ENCODE data around the gene PDF.
"Not testable (repeated sequence)": the region's sequence is repeated elsewhere in the genome, so short reads cannot be mapped to it uniquely, and the experiment has no call there.

The PDF gene, protein sequence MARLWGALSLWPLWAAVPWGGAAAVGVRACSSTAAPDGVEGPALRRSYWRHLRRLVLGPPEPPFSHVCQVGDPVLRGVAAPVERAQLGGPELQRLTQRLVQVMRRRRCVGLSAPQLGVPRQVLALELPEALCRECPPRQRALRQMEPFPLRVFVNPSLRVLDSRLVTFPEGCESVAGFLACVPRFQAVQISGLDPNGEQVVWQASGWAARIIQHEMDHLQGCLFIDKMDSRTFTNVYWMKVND

DNA sequence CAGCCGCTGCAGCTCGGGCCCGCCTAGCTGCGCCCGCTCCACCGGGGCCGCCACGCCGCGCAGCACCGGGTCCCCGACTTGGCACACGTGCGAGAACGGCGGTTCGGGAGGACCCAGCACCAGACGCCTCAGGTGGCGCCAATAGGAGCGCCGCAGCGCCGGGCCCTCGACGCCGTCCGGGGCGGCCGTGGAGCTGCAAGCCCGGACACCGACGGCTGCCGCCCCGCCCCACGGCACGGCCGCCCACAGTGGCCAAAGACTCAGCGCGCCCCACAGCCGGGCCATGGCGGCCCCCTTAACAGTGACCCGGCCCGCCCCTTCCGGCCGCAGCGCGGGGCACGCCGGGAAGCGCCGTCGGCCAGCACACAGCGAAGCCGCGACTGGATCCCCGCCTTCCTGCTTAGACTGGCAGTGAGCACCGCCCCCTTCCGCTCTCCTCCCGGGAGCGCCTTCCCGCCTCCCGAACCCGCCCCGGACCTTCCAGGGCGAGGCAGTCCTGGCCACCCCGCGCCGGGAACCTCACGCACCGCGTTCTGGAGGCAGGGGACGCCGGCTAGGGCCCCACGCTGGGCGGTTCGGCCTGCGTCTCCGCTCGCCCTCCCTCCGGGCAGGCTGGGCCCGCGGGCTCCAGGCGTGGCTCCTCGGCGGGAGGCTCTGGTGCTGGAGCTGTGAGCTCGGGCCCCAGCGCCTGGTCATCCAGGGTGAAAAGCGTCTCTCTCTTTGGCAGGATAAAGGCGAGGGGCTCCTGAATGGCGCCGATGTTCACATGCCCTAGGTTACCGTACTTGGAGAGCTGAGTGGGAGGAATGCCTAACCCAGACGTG lies at the start of gene PDF:
TSS of gene PDF (minus strand) at position 303 of the 824 bp plus-strand sequence. CDS start at position 285, 18 bp downstream.
- DNase-seq (ENCODE audit: extremely low spot score, insufficient read length, low read depth) (peak; percentile 87), FAIRE-seq (peak; percentile 87)

DNA sequence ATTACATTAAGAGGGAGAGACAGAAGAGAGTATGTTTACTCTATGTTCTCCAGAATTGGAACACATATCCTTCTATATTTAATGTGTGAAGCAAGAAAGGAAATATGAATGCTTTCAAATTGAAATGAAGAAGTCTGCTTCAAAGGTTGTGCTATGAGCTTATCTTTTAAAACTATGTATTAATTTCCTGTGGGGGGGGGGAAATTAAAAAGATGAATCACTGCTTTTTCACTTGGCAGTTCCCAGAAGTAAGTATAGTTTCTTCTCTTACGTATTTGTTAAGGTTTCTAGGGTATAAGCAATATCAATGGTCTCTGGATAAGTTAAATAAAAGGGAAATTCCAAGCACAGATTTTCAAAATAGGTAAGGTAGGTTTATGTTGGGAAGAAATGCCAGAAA lies 48.4 kb upstream of the PDF start:
- DNase-seq (ENCODE audit: extremely low spot score, insufficient read length, low read depth): no peak
- FAIRE-seq: no peak

DNA sequence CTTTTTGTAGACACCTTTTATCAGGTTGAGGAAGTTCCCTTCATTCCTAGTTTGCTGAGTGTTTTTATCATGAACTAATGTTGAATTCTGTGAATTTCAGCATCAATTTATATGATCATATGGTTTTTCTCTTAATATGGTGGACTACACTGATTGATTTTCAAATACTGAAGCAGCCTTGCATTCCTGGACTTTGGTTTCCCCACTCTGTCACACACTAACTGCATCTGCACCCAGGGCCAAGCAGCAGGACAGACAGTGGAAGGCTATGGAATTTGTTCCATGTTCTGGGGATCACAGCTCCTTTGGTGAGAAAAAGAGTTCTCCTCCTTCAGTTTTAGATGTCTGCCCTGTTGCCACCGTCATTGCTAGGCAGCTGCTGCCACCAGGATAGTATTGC lies 47.6 kb upstream of the PDF start:
- FAIRE-seq: no peak
- no peak for DNase-seq (ENCODE audit: extremely low spot score, insufficient read length, low read depth)

DNA sequence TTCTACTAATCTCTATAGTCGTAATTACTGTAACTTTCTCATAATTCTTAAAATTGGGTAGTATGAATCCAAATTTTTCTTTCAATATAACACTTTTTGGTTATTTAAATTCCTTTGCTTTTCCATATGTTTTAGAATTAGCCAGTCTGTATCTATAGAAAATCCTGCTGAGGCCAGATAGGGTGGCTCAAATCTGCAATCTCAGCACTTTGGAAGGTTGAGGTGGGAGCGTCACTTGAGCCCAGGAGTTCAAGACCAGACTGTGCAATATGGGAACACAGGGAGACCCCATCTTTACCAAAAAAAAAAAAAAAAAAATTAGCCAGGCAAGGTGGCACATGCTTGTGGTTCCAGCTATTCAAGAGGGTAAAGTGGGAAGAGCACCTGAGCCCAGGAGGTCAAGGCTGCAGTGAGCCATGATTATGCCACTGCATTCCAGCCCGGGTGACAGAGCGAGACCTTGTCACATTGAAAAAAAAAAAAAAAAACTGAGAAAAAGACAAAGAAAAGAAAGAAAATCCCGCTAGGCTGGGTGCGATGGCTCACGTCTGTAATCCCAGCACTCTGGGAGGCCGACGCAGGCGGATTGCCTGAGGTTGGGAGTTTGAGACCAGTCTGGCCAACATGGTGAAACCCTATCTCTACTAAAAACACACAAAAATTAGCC lies 46.1 kb upstream of the PDF start:
- DNase-seq (ENCODE audit: extremely low spot score, insufficient read length, low read depth) (no peak), FAIRE-seq (no peak)

DNA sequence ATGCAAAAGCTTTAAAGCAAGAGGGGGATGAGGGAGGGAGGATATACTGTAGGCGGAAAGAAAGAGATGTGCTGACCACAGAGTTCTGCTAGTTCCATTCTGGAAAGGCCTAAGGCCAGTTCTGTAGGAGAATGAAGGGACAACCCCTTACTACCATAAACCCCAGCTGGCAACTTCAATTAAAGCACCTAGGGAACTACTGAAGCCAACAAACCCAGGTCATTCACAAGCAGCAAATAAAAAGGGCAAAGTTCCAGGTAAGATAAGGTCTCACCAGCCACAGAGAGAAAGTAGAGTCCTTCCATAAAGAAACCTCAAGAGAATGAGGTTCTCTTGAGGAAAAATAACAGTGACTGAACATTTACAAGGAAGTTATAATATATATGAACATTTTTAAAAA lies 42.6 kb upstream of the PDF start:
- FAIRE-seq (no peak), DNase-seq (ENCODE audit: extremely low spot score, insufficient read length, low read depth) (no peak)

DNA sequence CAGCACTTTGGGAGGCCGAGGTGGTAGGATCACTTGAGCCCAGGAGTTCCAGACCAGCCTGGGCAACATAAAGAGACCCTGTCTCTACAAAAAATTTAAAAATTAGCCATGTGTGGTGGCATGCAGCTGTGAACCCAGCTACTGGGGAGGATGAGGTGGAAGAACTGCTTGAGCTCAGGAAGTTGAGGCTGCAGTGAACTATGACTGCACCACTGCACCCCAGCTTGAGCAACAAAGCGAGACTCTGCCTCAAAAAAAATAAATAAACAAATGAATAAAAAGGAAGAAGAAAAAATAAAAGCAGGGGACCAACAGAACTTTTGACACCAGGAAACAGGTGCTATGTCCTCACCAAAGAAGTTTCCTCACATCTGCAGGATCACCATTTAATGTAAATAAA lies 41.2 kb upstream of the PDF start:
- FAIRE-seq: peak; percentile 21
- DNase-seq (ENCODE audit: extremely low spot score, insufficient read length, low read depth): no peak

DNA sequence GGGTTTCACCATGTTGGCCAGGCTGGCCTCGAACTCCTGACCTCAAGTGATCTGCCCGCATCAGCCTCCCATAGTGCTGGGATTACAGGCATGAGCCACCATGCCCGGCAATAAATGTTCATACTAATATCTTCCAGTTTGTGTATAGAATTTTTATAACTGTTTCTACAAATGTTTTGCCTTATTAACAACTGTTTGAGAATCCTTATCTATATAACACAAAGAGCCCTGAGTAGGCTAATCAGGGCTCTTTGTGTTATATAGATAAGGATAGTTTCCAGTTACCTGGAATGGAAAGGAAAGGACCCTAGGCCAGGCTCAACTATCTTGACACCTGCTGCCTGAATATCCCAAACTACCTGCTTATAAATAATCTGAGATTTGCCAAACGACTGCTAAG lies 38.5 kb upstream of the PDF start:
- FAIRE-seq (no peak), DNase-seq (ENCODE audit: extremely low spot score, insufficient read length, low read depth) (no peak)

DNA sequence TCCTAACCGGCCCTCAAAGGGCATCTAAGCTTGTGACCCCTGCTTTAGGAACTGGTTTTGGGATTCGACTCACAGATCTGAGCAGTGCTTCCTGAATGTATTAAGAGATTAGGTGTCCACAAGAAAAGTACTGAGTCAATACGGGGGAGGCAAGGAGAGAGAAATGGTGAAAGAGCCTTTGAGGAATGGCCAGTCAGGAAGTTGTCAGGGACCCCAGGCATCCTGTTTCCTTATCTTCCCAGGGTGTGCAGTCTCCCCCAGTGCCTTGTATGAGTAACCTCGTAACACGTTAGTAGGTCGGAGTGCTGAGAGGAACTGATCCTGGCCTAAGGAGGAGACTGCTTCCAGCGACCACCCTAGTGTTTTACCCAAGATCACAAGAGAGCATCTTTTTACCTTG lies 37.6 kb upstream of the PDF start:
- DNase-seq (ENCODE audit: extremely low spot score, insufficient read length, low read depth): no peak
- FAIRE-seq: no peak

DNA sequence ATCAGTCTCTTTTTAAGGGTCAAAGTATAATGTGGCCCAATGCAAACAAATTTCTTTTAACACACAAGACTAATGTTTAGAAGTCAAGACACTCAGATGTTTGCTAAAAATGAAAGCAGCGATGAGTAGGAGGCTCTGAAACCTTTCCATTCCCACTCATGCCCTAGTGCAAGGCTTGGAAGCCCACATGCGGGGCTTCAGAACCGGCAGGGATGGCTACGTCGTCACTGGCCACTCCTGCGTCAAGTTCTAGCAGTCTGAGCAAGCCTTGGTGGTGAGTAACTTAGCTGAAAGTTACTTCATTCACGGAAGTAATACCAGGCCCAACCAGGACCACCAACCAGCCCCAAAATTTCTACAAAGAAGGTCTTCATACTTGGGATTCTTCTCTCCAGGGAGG lies 36.0 kb upstream of the PDF start:
- FAIRE-seq (no peak), DNase-seq (ENCODE audit: extremely low spot score, insufficient read length, low read depth) (no peak)

DNA sequence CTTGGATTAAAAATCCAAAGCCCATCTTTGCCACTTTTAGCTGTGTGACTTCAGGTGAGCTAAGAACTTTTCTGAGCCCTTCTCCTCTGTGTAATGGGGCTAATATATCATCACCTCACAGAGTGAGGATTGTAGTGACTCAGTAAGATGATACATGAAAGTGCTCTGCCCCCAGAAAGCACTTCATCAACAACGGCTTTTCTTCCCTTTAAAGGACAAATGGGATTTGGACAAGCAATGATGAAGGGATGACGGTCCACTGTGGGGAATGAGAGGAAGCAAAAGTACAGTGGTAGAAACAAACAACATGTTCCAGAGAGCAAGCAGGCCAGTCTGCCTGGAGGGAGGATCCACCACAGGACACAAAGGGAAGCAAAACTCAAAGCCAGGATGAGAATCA lies 35.5 kb upstream of the PDF start:
- FAIRE-seq: no peak
- no peak for DNase-seq (ENCODE audit: extremely low spot score, insufficient read length, low read depth)

DNA sequence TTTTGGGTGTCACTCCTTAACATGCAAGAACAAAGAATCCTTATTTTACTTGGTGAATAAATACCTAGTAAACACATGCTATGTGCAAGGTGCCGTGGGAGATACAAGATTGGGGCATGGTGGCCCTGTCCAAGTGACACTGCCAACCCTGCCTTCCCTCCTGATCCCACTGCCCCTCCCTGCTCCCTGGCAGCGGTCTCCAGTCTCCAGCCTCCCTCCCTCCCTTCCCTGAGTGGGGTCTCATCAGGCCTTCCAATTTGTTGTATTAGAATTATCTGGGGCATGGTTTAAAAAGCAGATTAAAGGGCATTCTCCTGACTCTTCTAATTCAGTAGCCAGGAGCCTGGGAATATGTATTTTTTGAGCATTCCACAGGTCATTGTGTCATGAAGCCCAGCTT lies 33.7 kb upstream of the PDF start:
- DNase-seq (ENCODE audit: extremely low spot score, insufficient read length, low read depth): no peak
- FAIRE-seq: no peak

DNA sequence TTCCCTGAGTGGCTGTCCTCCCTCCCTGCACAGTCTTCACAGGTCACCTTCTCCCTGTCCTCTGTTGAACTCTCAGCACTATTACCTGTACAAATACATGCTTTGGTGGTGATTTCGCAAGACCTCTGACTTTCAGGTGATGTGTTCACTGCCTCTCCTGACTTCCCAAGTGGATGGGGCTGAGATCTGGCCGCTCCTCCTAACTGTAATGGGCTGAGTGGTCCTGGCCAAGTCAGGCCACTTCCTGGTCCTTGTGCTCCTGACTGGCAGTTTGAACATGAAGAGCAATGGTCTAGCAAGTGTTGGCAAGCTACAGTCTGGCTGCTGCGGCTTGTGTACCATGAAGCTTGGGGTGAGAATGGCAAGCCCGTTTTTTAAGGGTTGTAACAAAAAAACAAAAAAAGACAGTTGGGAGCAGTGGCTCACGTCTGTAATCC lies 32.9 kb upstream of the PDF start:
- DNase-seq (ENCODE audit: extremely low spot score, insufficient read length, low read depth) (no peak), FAIRE-seq (no peak)

DNA sequence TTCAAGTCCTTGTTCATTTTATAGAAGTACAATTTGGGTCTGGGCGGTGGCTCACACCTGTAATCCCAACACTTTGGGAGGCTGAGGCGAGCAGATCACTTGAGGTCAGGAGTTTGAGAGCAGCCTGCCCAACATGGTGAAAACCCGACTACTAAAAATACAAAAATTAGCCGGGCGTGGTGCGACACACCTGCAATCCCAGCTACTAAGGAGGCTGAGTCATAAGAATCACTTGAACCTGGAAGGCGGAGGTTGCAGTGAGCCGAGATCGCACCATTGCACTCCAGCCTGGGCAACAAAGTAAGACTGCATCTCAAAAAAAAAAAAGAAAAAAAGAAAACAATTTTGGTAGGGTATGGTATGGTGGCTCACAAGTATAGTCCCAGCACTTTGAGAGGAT lies 29.7 kb upstream of the PDF start:
- DNase-seq (ENCODE audit: extremely low spot score, insufficient read length, low read depth); FAIRE-seq: not testable (repeated sequence)

DNA sequence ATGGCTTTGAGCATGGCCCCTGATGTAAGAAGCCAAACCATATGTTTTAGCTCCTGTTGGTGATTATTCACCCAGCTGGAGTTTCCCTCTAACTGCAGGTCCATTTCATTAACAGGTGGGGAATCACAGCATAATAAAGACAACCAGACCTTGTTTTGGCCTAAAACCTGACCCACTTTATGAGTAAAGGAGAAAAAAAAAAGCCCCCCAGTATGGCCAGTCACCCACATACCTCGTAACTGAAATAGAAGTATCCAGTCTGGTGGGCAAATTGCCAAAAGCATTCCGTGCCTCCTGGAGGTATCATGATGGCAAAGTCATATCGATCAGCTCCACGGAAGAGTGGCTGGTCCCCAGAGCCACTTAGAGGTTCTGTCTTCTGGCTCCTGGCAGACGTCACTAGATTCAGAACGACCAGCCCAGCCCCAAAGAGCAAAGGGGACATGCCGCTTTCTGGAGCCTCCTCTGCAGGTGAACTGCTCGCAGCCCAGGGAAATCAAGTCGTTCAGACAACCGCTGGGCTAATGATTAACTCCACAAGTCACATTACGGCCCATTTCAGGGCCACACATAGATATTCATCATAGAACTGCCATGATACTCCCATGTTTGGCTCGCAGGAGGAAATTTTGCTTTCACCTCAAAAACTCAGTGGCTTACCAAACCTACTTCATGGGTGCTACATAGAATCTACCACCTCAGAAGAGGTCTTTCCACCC lies 21.1 kb upstream of the PDF start, which contains the start of gene TMED6:
TSS of gene TMED6 (minus strand) at position 478 of the 719 bp plus-strand sequence. CDS start at position 445, 33 bp downstream.
- FAIRE-seq (no peak), DNase-seq (ENCODE audit: extremely low spot score, insufficient read length, low read depth) (no peak)

DNA sequence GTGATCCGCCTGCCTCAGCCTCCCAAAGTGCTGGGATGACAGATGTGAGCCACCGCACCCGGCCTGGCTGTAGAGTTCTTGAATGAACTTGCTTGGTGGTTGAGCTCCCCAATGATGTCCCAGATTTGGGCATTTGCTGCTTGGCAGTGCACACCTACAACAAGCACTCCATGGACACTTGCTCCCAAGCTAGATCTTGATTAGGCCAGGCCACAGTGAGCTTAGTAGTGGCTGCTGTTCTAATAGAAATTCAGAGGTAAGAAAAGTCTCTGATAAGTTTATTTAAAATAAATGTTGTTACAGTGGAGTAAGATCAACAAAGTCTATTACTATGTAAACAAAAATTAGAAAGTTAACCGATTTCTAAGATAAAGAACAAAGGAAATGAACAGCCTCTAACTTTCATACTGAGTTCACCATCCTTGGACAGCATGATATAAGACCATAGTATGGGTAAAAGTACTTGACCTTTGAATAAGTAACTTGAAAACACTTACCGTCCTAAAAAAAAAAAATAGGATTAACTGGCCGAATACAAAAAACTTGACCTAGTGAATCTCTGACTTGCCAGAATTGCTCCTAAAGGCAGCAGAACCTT lies 20.2 kb upstream of the PDF start:
- DNase-seq (ENCODE audit: extremely low spot score, insufficient read length, low read depth) (no peak), FAIRE-seq (no peak)

DNA sequence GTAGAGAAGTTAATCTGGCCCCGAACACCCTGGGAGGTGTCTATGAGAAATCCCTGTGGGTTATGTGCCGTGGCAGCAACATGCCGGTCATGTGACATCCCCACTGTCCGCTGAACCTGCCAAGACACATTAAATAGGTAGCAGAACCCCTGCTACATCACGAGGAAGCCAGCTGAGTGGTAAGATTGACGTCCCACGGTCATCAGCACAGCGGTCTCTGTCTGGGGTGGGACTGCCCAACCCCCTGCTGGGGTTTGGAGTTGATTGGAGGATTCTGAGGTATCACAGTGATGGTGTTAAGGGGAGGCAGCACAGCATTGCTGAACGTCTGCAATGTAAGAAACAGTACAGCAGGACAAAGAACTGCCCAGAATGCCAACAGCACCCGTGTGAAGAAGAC lies 19.1 kb upstream of the PDF start:
- DNase-seq (ENCODE audit: extremely low spot score, insufficient read length, low read depth): no peak

DNA sequence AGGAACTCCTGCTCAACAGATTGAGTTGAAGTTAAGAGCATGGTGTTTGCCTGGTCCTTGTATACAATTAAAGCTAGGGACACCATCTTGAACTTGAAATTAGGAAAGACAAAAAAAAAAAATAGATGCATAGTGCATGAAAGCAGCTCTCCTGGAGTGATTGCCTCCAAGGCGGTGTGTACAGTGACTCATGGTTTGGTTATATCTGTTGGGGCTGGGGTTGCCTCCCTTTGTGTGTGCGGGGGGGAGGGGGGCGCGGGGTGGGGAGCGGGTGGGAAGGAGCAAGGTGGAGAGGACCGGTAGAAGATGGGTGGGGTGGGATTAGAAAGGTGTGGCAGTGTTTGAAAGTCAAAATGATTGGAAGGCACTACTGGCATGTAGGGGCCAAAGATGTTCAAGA lies 17.8 kb upstream of the PDF start:
- FAIRE-seq: no peak
- no peak for DNase-seq (ENCODE audit: extremely low spot score, insufficient read length, low read depth)

More for the DNA sequence above, 19.1 kb upstream of the PDF start:
- no peak for FAIRE-seq

DNA sequence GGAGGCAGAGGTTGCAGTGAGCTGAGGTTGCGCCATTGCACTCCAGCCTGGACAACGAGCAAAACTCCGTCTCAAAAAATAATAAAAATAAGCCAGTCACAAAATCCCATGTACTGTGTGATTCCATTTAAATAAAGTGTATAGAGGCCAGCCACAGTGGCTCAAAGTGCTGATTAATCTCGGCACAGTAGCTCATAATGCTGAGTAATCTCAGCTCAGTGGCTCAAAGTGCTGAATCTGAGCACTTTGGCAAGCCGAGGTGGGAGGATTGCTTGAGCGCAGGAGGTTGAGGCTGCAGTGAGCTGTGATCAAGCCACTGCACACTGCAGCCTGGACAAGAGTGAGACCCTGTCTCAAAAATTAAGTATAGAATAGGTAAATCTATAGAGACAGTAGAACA lies 16.3 kb upstream of the PDF start:
- DNase-seq (ENCODE audit: extremely low spot score, insufficient read length, low read depth) (no peak), FAIRE-seq (no peak)

DNA sequence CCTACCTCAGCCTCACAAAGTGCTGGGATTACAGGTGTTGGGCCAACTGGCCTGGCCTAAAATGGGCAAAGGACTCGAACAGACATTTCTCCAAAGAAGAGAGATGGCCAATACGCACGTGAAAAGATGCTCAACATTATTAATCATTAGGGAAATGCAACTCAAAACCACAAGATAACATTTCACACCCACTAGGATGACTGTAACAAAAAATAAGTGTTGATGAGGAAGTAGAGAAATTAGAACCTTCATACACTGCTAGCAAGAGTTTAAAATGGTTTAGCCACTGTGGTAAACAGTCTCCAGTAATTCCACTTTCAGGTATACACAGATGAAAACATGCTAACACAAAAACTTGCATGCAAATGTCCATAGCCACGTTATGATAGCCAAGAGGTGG lies 15.5 kb upstream of the PDF start:
- DNase-seq (ENCODE audit: extremely low spot score, insufficient read length, low read depth) (no peak), FAIRE-seq (peak; percentile 53)

DNA sequence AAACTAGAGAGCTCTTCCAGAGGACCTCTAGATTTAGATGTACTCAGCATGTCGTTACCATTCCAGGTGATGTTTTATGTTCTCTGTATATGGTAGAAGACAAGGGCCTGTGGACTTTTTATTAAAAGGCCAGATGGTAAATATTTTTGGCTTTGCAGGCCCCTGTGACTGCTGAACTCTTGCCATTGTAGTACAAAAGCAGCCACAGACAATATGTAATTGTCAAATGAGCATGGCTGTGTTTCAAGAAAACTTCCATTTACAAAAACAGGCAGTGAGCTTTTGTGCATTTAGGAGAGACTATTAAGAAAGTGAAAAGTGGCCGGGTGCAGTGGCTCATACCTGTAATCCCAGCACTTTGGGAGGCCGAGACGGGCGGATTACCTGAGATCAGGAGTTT lies 13.8 kb upstream of the PDF start:
- DNase-seq (ENCODE audit: extremely low spot score, insufficient read length, low read depth) (no peak), FAIRE-seq (no peak)

Data from GM18507 (cell line).